Left ventricle myocardium inferior (tissue), 1 donor: Measurements from ENCODE around the gene KIFC3. TPM values are rescaled to one million over a fixed set of nuclear protein-coding genes. Genes with fewer than 3 reads are reported as not detected.

Experiments
- DNase-seq: peaks from one replicate; pipeline ENCODE4 v3.0.0-alpha.2; 2020
- H3K27ac ChIP-seq: fragments of 200-600 bp; replicated peaks from 2 replicates; pipeline ENCODE4 v1.8.0; 2021
- H3K27me3 ChIP-seq: fragments of 200-600 bp; 2 replicates; pipeline ENCODE4 v1.8.0; 2021; ENCODE audit warnings: low read depth
- H3K36me3 ChIP-seq: fragments of 200-600 bp; 2 replicates; pipeline ENCODE4 v1.8.0; 2021
- H3K4me1 ChIP-seq: fragments of 200-600 bp; 2 replicates; pipeline ENCODE4 v1.8.0; 2021
- H3K4me3 ChIP-seq: fragments of 200-600 bp; 2 replicates; pipeline ENCODE4 v1.8.0; 2021; ENCODE audit warnings: mild to moderate bottlenecking, moderate library complexity
- H3K9me3 ChIP-seq: fragments of 200-600 bp; replicated peaks from 2 replicates; pipeline ENCODE4 v1.8.0; 2021
- CTCF ChIP-seq: fragments of 200-600 bp; IDR thresholded peaks from 2 replicates; pipeline ENCODE4 v1.8.0; 2021; ENCODE audit warnings: antibody characterized with exemption, mild to moderate bottlenecking, borderline replicate concordance
- intact Hi-C: fragments of 100-400 bp; cut with micrococcal nuclease; formaldehyde crosslinking; loops from one replicate; pipeline ENCODE4 v1.11.0; 2022
- total RNA-seq: library from RNA; stranded (reverse); fragmentation: NEBNext Ultra II Directional; extraction: Animal tissue kit (Norgen Biotek cat#: 25700); gene quantifications from one replicate; pipeline ENCODE4 v1.2.1, GENCODE V29; 2021
- donor health status: DM: no; HTN: yes; CAD: no; lungs with severe emphysema.

Gene KIFC3
- total RNA-seq, 1 donor from 2014 or later = 63.5 TPM

GRCh38 chr16:57809276-57810196 is 7.2 kb upstream of the KIFC3 start:
- H3K4me3 ChIP-seq = no peak overlapping the region
- no peaks in the 10 kb centered on the region for H3K36me3 ChIP-seq
- H3K4me1 ChIP-seq = peaks cover 50% of the 10 kb centered on the region
- H3K27me3 ChIP-seq = no peaks in the 10 kb centered on the region
- DNase-seq = no peak
- peak overlapping the region; percentile 71 for H3K27ac ChIP-seq
- no peak for TF ChIP-seq CTCF
- intact Hi-C loops = no loop called here
- H3K9me3 ChIP-seq = no peaks in the 10 kb centered on the region

GRCh38 chr16:57808589-57809228 is 6.4 kb upstream of the KIFC3 start:
- DNase-seq = no peak
- no peaks in the 10 kb centered on the region for H3K36me3 ChIP-seq
- H3K4me1 ChIP-seq = peaks cover 58% of the 10 kb centered on the region
- H3K27me3 ChIP-seq = no peaks in the 10 kb centered on the region
- H3K27ac ChIP-seq = no peak overlapping the region
- no peaks in the 10 kb centered on the region for H3K9me3 ChIP-seq
- intact Hi-C loops = no loop called here
- TF ChIP-seq CTCF = no peak
- H3K4me3 ChIP-seq = peak overlapping the region; percentile 44

- H3K27ac ChIP-seq = no peak overlapping the region
- intact Hi-C loops = no loop called here
- peak; percentile 82 for DNase-seq
Measured at GRCh38 chr16:57807968-57808528, 5.8 kb upstream of the KIFC3 start.

GRCh38 chr16:57807252-57807967 is 5.1 kb upstream of the KIFC3 start:
- Histone ChIP-seq H3K27ac (no peak overlapping the region), H3K36me3 (no peaks in the 10 kb centered on the region), H3K4me3 (no peak overlapping the region), H3K4me1 (peaks cover 71% of the 10 kb centered on the region), H3K9me3 (no peaks in the 10 kb centered on the region), H3K27me3 (no peaks in the 10 kb centered on the region)
- intact Hi-C loops = no loop called here
- no peak for TF ChIP-seq CTCF
- no peak for DNase-seq

More at GRCh38 chr16:57807968-57808528, 5.8 kb upstream of the KIFC3 start:
- peaks cover 64% of the 10 kb centered on the region for H3K4me1 ChIP-seq
- peak overlapping the region; percentile 44 for H3K4me3 ChIP-seq
- H3K36me3 ChIP-seq = no peaks in the 10 kb centered on the region
- TF ChIP-seq CTCF = no peak
- H3K9me3 ChIP-seq = no peaks in the 10 kb centered on the region
- H3K27me3 ChIP-seq = no peaks in the 10 kb centered on the region

GRCh38 chr16:57805176-57805575 is 2.9 kb upstream of the KIFC3 start:
- Histone ChIP-seq H3K27ac (peak overlapping the region; percentile 96), H3K9me3 (no peaks in the 10 kb centered on the region), H3K4me3 (no peak overlapping the region), H3K4me1 (peaks cover 81% of the 10 kb centered on the region), H3K36me3 (no peaks in the 10 kb centered on the region), H3K27me3 (no peaks in the 10 kb centered on the region)
- no peak for TF ChIP-seq CTCF
- intact Hi-C loops = no loop called here
- DNase-seq = no peak
